HG02852 (cell line): Measurements from ENCODE around the gene SULF2.

Source experiments
- ATAC-seq: cut with Tn5 transposase; IDR thresholded peaks from one replicate; pipeline ENCODE4 v1.9.1; 2021; ENCODE audit warnings: mild to moderate bottlenecking, moderate library complexity; ENCODE audit not compliant: unreplicated experiment

Gene SULF2

GRCh38 chr20:47765271-47765670, 20.0 kb downstream of the SULF2 start:
- ATAC-seq: no peak

GRCh38 chr20:47764154-47764733, 21.0 kb downstream of the SULF2 start:
- ATAC-seq: no peak

DNA sequence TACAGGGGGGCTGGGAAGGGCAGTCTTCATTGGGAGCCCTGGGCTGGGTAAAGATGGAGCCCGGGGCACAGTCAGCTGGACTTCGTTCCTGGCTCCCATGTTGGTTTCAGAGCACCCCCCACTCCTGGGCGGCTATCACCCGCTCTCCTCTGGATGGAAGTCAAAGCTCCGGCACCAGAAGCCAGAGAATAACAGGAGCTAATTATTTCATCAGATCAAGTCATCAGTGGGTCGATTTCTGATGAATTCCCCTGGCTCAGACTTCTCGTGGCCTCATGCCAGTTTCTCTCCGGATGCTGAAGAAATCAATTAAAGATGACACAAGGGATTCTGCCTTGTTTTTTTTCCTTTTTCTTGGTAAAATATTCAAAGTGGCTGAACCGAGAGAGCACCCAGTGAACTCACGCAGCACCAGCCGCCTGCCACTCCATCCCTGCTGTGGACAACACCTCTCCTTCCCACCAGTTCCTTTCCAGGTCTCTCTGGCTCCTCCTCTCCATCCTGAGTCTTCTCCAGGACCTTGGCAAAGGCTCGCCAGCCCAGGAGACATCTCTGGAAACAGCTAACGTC, 22.5 kb downstream of the SULF2 start:
- ATAC-seq: no peak

GRCh38 chr20:47761482-47762047, 23.7 kb downstream of the SULF2 start:
- no peak for ATAC-seq

DNA sequence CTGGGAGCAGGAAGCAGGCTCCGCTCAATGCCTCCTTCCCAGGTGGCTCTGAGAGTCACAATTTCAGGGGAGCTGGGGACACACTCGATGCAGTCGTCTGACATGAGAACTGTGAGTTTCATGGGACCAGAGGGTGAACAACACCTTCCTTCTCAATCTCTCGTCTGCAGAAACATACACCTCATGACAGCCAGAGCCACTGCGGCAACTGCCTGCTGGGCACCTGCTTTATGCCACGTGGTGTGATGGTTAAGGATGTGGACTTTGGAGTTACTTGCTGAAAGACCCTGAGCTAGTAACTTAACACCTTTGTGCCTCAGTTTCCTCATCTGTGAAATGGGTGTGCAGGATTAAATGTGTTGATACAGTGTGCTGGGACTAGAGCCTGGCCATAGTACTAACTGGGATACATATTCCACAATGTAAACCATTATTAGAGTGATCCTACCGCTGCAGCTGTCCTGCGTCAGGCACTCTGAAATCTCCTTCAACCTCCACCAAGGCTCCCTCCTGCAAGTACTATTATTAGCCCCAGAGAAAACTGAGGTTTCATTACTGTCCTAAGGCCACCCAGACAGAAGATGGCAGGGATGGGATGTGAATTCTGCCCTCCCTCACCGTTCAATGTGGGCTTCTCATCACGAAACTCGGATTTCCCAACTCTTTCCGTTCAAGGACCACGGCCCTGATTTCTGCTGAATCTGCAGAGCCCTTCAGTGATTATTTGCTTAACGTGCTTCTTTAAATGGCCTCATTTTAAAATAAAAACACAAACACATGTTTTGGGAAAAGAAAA, 24.4 kb downstream of the SULF2 start:
- no peak for ATAC-seq

DNA sequence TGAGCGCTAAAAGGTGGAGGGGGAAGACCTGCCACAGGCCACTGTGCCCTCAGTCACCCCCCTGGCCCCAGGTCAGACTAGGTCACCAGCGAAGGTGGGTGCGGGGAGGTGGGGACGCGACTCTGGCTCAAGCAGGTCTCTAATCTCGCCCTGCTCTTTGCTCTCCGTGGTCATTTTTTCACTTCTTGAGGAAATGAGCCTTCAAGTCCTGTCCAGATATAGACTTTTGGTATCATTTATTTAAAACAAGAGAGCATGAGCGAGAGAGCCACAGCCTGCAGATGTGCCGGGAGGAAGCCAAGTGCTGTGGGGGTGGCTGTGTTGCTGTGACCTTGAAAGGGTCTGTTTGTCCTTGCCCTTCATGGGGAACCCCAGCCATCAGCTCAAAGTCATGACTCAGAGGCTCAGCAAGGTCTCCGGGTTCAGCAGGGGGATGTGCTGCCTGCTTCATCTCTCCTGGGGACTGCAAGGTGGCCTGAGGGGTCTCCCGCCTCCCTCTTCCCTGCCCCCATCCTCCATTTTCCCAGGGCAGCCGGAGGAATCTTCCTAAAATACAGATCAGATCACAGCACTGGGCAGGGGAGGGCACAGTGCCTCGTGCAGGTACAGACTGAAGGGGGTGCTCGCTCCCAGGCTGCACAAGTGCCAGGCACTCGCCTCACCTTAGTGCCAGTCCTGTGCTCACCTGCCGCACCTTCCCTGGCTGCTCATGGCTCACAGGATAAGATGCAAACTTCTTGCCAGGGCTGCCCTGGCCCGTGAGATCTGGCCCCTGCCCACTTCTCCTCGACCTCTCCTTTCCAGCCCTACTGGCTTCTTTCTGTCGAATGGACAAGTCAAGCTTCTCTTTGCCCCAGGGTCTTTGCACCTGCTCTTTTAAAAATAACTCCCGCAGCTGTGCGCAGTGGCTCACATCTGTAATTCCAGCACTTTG, 26.5 kb downstream of the SULF2 start:
- no peak for ATAC-seq

GRCh38 chr20:47757145-47758035, 27.9 kb downstream of the SULF2 start:
- ATAC-seq: no peak

DNA sequence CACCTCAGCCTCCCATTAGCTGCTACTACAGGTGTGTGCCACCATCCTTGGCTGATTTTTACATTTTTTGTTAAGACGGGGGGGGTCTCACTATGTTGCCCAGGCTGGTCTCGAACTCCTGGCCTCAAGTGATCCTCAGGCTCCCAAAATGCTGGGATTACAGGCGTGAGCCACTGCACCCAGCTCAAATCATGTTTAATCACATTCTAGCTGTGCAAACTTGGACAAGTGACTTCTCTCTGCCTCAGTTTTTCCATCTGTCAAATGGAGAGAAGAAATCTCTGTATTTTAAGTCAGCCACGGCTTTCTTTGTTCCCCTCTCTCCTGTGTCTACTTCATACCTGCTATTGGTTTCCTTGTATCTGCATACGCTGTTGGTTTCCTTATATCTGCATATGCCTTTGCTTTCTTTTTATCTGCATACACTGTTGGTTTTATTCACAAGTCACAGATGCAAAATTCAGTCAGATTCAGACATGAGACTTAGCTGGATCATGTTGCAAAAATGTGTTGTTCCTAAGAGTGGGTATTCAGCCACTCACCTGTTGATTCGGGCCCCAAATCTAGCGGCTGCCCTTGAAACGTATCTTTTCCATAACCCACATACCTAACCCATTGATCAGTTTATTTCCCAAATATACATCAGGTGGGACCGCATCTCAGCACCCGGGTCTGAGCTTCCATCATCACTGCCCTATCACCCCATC, 30.2 kb downstream of the SULF2 start:
- no peak for ATAC-seq

DNA sequence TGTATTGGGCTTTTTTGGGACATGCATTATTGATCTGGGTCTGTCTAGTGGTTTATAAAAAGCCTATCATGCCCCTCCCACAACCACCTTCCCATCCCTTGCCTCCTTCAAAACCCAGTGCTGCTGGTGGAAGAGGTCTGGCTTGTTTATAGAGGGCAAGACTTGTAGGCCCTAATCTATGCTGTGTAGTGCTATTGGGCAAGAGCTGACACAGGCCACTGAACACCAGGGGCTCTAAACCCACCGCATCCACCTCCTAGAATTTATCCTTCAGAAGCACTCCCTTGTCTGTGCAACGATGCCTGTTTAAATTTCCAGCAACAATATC, 30.9 kb downstream of the SULF2 start:
- no peak for ATAC-seq

DNA sequence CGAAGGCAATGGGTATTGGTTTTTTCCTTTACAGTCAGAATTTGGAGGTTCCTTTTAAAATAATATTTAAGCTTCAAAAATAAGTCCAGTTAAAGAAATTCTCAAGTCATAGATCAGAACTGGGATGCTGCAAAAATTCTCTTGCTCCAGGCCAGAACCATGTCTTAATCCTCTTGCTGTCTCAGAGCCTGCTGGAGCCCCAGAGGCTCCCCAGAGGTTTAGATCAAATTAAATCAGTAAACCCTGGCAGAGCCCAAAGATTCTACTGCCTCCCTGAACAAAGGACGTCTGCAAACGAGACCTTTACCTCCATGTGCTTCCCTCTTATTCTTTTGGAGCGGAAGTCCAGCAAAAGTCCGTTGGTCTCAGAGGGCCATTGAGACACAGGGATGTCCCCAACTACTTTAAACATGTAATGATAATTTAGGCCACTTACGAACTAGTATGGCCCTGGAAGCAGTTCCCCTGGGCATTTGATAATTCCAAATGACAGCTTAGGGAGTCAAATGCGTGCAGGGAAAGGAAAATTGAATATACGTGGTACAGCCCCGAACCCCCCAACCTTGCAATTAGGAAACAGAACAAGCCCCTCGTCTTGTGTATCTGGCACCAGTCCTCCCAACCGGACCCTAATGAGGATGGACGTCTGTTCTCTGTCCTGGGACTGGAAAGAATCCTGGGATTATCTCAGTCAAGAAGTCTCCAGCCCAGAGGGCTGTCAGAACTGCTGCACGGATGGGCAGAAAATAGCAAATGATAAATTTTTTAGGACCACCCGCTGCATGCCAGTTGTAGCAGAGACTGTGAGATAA, 31.5 kb downstream of the SULF2 start:
- no peak for ATAC-seq

- no peak for ATAC-seq
Measured at GRCh38 chr20:47751449-47751848, 33.8 kb downstream of the SULF2 start.

- ATAC-seq: no peak
Measured at GRCh38 chr20:47749339-47749738, 35.9 kb downstream of the SULF2 start.

DNA sequence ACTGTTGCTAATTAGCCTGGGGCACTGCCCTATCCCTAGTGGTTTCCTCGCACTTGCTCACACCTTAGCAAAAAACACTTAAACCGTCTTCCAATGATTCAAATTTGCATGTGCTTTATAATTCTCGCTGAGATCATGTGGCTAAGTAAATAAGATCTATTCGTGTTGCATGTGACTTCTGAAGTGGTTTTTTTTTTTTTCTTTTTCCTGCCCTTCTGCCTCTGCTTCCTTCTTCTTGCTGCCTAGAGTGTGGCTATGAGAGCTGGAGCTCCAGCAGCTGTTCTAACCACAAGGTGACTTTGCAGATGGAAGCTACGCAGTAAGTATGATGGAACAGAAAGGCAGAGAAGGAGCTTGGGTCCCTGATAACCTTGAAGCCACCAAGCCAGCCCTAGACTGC, 36.5 kb downstream of the SULF2 start:
- ATAC-seq: no peak

- no peak for ATAC-seq
Measured at GRCh38 chr20:47748069-47748468, 37.2 kb downstream of the SULF2 start.

GRCh38 chr20:47747669-47748031, 37.6 kb downstream of the SULF2 start:
- no peak for ATAC-seq

GRCh38 chr20:47744803-47745202, 40.5 kb downstream of the SULF2 start:
- ATAC-seq: no peak

DNA sequence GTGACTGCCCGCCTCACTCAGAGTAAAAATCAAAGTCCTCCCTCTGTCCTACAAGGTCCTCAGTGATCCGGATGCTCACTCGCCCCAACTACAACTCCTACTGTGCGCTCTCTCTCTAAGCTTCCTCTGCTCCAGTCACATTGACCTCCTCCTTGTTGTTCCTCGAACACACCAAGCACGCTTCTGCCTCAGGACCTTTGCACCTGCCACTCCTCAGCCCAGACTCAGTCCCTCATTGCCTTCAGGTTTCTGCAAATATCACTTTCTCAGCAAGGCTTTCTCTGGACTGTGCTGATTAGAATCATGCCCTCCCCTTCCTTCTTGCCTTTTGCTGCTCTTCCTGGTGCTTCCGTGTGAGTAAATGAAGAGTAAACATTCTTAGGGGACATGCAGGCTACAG, 41.6 kb downstream of the SULF2 start:
- no peak for ATAC-seq

DNA sequence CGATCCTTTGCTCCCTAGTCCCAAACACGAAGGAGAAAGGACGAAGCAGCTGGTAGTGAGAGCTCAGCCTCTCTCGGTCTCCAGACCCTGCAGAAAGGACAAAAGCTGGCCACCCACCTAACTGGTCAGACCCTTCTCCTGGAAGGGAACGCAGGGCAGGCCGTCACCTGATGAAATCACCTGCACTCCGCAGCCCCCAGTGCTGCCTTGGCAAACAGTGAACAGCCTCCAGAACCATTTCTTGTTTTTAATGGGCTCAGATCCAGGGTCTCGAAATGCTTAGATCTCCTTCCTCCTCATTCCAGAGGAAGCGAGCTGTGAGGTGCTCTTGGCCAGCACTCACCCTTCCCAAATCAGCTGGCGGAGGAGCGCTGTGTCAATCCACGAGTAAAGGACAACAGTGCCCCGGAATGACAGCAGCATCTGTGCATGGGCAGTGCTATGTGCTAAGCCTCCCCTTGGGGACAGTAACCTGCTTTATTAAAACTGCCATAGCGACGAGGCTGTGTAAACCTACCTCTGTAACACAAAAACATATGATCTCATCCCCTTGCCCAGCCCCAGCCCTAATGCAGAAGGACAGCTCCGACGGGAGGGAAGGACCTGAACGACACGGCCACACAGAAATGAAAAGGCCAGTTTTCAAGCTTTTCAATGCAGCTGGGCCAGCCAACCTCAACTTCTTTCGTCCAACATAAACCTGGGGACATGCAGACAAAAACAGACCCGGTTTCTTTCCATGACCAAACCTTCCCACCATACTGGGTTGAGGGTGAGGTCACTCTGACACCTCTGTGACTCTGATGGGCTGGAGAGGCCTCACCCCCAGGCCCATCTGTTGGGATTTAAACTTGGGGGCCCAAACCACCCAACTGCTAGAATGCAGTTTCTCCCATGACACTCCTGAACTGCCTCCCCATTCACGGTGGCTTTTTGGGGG, 43.3 kb downstream of the SULF2 start:
- ATAC-seq: no peak
